ENCODE data around the gene SNPH.

GRCh38 chr20:1312308-1312707 is 46.2 kb downstream of the SNPH start:
- TF ChIP-seq CTCF (IDR thresholded peaks at IDR 0.05) (no peak), EZH2 (IDR thresholded peaks at IDR 0.05) (no peak), EZH2phosphoT487 (IDR thresholded peaks at IDR 0.05) (no peak)

Measured in neural progenitor cell (in vitro differentiated cells).